ENCODE data around the gene AGBL5. TPM values are rescaled to one million over a fixed set of nuclear protein-coding genes. Genes with fewer than 3 reads are reported as not detected.

The AGBL5 gene
- total RNA-seq, 1 experiment from 2014 or later = 55.4 TPM

DNA sequence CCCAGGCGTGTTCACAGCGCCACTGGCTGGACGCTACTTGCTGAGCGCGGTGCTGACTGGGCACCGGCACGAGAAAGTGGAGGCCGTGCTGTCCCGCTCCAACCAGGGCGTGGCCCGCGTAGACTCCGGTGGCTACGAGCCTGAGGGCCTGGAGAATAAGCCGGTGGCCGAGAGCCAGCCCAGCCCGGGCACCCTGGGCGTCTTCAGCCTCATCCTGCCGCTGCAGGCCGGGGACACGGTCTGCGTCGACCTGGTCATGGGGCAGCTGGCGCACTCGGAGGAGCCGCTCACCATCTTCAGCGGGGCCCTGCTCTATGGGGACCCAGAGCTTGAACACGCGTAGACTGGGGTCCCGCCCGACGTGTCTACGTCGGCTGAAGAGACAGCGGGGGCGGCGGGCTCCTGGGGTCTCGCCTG lies 34.2 kb downstream of the AGBL5 start:
- Histone ChIP-seq H3K56ac (ENCODE audit: insufficient read length, low read depth, low read length) (no peak overlapping the region), H3K18ac (ENCODE audit: insufficient read length, low read depth, low read length) (no peak overlapping the region), H3K27me3 (ENCODE audit: insufficient read depth, low read length) (no peaks in the 10 kb centered on the region), H3K79me1 (ENCODE audit: insufficient read depth, low read depth, low read length, poor library complexity, severe bottlenecking) (no peaks in the 10 kb centered on the region), H3K23me2 (ENCODE audit: insufficient read length, low read depth, low read length, poor library complexity, severe bottlenecking) (peaks cover 13% of the 10 kb centered on the region), H3K27ac (ENCODE audit: insufficient read length, low read depth, low read length) (no peak overlapping the region), H4K20me1 (ENCODE audit: control insufficient read depth, insufficient read depth, insufficient read length) (no peaks in the 10 kb centered on the region), H2AK5ac (ENCODE audit: insufficient read length, low read length) (no peak overlapping the region), H3K14ac (ENCODE audit: insufficient read depth, low read length) (peak overlapping the region; percentile 72; the same call in 1 of the 2 replicates), H4K91ac (ENCODE audit: insufficient read length, low read depth, low read length) (no peak overlapping the region), H4K8ac (replicated peaks; ENCODE audit: insufficient read length, low read depth, low read length) (no peak overlapping the region), H2BK12ac (ENCODE audit: insufficient read length, low read depth, low read length) (no peak overlapping the region), H3K4me2 (ENCODE audit: insufficient read depth, insufficient read length, low read length) (peak overlapping the region; percentile 35), H2BK20ac (ENCODE audit: low read depth, low read length, poor library complexity, severe bottlenecking) (no peak overlapping the region), H4K5ac (ENCODE audit: insufficient read length, low read depth, low read length) (no peak overlapping the region), H3K23ac (ENCODE audit: insufficient read length, low read depth, low read length) (no peak overlapping the region), H3K4me1 (ENCODE audit: insufficient read depth, low read length) (no peaks in the 10 kb centered on the region), H3K9ac (ENCODE audit: extremely low read depth, insufficient read length, low read length) (peak overlapping the region; percentile 0), H3K9me3 (ENCODE audit: control insufficient read depth, low read depth, low read length) (no peaks in the 10 kb centered on the region), H2BK120ac (ENCODE audit: low read depth, low read length, poor library complexity, severe bottlenecking) (no peak overlapping the region), H3K79me2 (ENCODE audit: insufficient read depth, low read length) (no peaks in the 10 kb centered on the region), H2BK5ac (ENCODE audit: insufficient read length, low read length) (no peak overlapping the region), H3T11ph (ENCODE audit: low read length) (no peak overlapping the region), H2AFZ (ENCODE audit: low read length) (no peak overlapping the region), H2BK15ac (ENCODE audit: low read depth, low read length) (no peak overlapping the region), H3K4ac (ENCODE audit: low read depth, low read length) (no peak overlapping the region)
- Mint-ChIP-seq H3K27me3 (ENCODE audit: low read depth) (peaks cover 20% of the 10 kb centered on the region), H3K36me3 (ENCODE audit: insufficient read depth in 1 of 3, low read depth in 3 of 3) (no peaks in the 10 kb centered on the region; a peak in 1 of 7 replicates), H3K27ac (no peak overlapping the region), H3K4me3 (peak overlapping the region; percentile 69 to 75), H3K4me1 (peaks cover 21 to 35% of the 10 kb centered on the region in 2 experiments), H3K9me3 (no peaks in the 10 kb centered on the region)
- TF ChIP-seq, protein P1, sequence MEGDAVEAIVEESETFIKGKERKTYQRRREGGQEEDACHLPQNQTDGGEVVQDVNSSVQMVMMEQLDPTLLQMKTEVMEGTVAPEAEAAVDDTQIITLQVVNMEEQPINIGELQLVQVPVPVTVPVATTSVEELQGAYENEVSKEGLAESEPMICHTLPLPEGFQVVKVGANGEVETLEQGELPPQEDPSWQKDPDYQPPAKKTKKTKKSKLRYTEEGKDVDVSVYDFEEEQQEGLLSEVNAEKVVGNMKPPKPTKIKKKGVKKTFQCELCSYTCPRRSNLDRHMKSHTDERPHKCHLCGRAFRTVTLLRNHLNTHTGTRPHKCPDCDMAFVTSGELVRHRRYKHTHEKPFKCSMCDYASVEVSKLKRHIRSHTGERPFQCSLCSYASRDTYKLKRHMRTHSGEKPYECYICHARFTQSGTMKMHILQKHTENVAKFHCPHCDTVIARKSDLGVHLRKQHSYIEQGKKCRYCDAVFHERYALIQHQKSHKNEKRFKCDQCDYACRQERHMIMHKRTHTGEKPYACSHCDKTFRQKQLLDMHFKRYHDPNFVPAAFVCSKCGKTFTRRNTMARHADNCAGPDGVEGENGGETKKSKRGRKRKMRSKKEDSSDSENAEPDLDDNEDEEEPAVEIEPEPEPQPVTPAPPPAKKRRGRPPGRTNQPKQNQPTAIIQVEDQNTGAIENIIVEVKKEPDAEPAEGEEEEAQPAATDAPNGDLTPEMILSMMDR (conservative IDR thresholded peaks at IDR 0.05) = peak; percentile 29; the same call in 2 of the 3 replicates
- WGBS (ENCODE audit: extremely low coverage, insufficient read length, low lambda C conversion rate) = no CpG with 5 or more reads among the region's 38 CpGs
- peak; percentile 71 for DNase-seq
